Type B pancreatic cell (in vitro differentiated cells): ENCODE data around the gene CNTNAP2. TPM values are rescaled to one million over a fixed set of nuclear protein-coding genes. Genes with fewer than 3 reads are reported as not detected.

Experiments
- DNase-seq: peaks from one replicate; pipeline ENCODE4 v3.0.0; 2021; ENCODE audit warnings: mixed read lengths; ENCODE audit not compliant: unreplicated experiment; ENCODE audit errors: extremely low spot score
- H3K27ac Mint-ChIP-seq: 2 replicates; pipeline ENCODE4 v1.8.0; 2021; ENCODE audit warnings: mild to moderate bottlenecking, mixed read lengths
- H3K27me3 Mint-ChIP-seq: 2 replicates; pipeline ENCODE4 v1.8.0; 2021; ENCODE audit warnings: mixed read lengths
- H3K36me3 Mint-ChIP-seq: 2 replicates; pipeline ENCODE4 v1.8.0; 2021; ENCODE audit warnings: mixed read lengths
- H3K4me1 Mint-ChIP-seq: one replicate; pipeline ENCODE4 v1.8.0; 2021; ENCODE audit warnings: mixed read lengths; ENCODE audit not compliant: unreplicated experiment
- H3K4me3 Mint-ChIP-seq: 2 replicates; pipeline ENCODE4 v1.8.0; 2021; ENCODE audit warnings: mild to moderate bottlenecking, mixed read lengths
- H3K9me3 Mint-ChIP-seq: 2 replicates; pipeline ENCODE4 v1.8.0; 2021; ENCODE audit warnings: mixed read lengths
- total RNA-seq: library from RNA; stranded (reverse); gene quantifications from 2 replicates; pipeline ENCODE4 v1.2.1, GENCODE V29; 2021; ENCODE audit warnings: low replicate concordance
- TF ChIP-seq, protein P1 (sequence below): fragments of 200-600 bp; sonication (generic); conservative IDR thresholded peaks from 2 replicates; pipeline ENCODE4 v1.5.0; 2021; ENCODE audit warnings: antibody characterized with exemption, mild to moderate bottlenecking

CNTNAP2 gene
- total RNA-seq, 1 donor from 2014 or later: 26.8 TPM

DNA sequence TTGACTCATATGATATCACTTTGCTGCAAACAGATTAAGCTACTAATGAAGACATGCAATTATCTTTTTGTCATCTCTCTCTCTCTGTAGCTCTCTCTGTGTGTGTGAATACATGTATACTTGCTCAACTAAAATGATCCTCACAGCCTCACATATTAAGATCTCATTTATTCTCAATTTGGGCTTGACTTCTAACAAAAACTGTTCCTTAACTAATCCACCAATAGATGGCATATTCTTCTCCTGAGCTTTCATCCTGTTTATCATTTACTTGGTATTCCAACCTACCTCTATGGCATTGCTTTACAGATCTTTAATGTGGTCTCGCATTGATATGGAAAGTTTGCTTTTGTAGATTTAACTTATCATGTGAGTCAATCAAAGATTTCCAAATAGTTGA, 540.4 kb downstream of the CNTNAP2 start:
- TF ChIP-seq, protein P1, sequence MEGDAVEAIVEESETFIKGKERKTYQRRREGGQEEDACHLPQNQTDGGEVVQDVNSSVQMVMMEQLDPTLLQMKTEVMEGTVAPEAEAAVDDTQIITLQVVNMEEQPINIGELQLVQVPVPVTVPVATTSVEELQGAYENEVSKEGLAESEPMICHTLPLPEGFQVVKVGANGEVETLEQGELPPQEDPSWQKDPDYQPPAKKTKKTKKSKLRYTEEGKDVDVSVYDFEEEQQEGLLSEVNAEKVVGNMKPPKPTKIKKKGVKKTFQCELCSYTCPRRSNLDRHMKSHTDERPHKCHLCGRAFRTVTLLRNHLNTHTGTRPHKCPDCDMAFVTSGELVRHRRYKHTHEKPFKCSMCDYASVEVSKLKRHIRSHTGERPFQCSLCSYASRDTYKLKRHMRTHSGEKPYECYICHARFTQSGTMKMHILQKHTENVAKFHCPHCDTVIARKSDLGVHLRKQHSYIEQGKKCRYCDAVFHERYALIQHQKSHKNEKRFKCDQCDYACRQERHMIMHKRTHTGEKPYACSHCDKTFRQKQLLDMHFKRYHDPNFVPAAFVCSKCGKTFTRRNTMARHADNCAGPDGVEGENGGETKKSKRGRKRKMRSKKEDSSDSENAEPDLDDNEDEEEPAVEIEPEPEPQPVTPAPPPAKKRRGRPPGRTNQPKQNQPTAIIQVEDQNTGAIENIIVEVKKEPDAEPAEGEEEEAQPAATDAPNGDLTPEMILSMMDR: no peak
- no peak overlapping the region for H3K27ac Mint-ChIP-seq

DNA sequence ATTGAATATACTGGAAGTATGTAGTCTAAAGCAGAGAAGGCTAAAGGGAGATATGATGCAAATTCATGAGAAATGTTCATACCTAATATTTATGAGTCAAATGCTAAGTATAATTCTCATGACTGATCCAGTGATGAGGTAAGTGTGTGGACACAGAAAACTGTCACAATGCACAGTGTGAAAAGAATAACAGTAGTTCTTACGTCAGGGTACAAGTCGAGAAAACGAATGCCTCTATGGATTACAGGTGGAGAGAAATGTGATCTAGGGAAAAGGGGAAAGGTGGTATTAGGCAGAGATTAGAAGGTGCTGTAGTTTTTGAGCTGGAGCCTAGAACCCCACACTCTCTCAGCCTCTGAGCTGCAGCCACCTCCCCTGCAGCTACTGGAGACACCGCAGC, 542.0 kb downstream of the CNTNAP2 start:
- H3K27ac Mint-ChIP-seq: no peak overlapping the region
- DNase-seq: no peak
- H3K27me3 Mint-ChIP-seq: peaks cover 25% of the 10 kb centered on the region
- H3K4me3 Mint-ChIP-seq: no peak overlapping the region
- TF ChIP-seq, protein P1: no peak
- H3K4me1 Mint-ChIP-seq: peaks cover 26% of the 10 kb centered on the region
- H3K36me3 Mint-ChIP-seq: no peaks in the 10 kb centered on the region
- no peaks in the 10 kb centered on the region for H3K9me3 Mint-ChIP-seq

More for the DNA sequence above, 540.4 kb downstream of the CNTNAP2 start:
- Mint-ChIP-seq H3K27me3 (peaks cover 32% of the 10 kb centered on the region), H3K4me1 (peaks cover 33% of the 10 kb centered on the region), H3K36me3 (no peaks in the 10 kb centered on the region), H3K4me3 (no peak overlapping the region), H3K9me3 (no peaks in the 10 kb centered on the region)
- no peak for DNase-seq

DNA sequence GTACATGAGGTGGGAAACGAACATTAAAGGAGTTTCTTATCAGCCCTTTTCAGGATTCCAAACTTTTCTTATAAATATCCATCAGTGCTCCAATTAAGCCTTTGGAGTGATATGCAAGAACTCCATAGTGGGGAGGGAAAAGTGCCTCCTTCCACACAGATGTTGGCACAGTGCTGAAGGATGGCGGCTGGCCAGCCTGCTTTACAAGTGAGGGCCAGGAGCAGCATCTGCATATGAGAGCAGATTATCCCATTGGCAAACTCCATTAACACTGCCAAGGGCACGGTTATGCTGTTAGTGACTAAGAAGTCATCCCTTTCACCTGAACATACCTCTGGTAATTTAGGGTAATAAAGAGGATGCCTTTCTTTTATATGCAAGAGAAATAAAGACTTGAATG, 543.1 kb downstream of the CNTNAP2 start:
- Mint-ChIP-seq H3K4me3 (no peak overlapping the region), H3K36me3 (no peaks in the 10 kb centered on the region), H3K9me3 (no peaks in the 10 kb centered on the region), H3K4me1 (peaks cover 20% of the 10 kb centered on the region), H3K27me3 (peaks cover 20% of the 10 kb centered on the region), H3K27ac (no peak overlapping the region)
- no peak for DNase-seq
- TF ChIP-seq, protein P1: no peak

DNA sequence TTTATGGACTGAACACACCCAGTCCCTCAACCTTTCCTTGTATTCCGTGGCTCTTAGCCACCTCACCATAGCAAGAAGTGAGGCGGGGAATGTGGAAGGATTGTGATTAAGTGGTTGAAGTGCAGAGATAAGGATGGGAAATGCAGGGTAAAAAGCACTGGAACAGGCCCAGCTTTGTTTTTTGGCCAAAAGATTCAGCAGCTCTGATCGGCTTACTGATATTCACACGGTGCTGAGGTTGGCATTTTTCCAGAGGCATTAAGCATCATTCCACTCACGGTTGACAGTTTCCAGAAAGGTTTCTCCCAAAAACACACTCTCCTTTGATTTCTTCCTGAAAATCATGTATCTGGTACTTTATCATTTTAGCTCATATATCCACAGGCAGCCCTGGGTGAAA, 544.2 kb downstream of the CNTNAP2 start:
- Mint-ChIP-seq H3K9me3 (no peaks in the 10 kb centered on the region), H3K4me1 (peaks cover 15% of the 10 kb centered on the region), H3K4me3 (no peak overlapping the region), H3K27me3 (peaks cover 20% of the 10 kb centered on the region), H3K36me3 (no peaks in the 10 kb centered on the region), H3K27ac (no peak overlapping the region)
- no peak for DNase-seq
- TF ChIP-seq, protein P1: no peak

DNA sequence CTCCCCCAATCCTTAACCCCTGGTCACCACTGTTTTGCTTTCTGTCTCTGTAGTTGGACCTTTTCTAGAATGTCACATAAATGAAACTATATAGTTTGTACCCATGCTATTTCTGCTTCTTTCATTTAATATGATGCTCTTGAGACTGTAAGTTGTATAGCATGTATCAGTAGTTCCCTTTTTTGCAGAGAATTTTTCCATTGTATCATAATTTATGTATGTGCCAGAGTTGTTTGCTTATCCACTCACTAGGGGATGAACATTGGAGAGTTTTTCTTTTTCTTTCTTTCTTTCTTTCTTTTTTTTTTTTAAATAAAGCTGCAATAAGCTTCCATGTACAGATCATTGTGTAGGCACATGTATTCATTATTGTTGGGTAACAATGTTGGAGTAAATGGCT, 544.8 kb downstream of the CNTNAP2 start:
- no peak overlapping the region for H3K4me3 Mint-ChIP-seq
- H3K36me3 Mint-ChIP-seq: no peaks in the 10 kb centered on the region
- H3K4me1 Mint-ChIP-seq: peaks cover 9% of the 10 kb centered on the region
- TF ChIP-seq, protein P1: no peak
- no peak for DNase-seq
- H3K27me3 Mint-ChIP-seq: peaks cover 20% of the 10 kb centered on the region
- H3K27ac Mint-ChIP-seq: no peak overlapping the region
- peaks cover 6% of the 10 kb centered on the region for H3K9me3 Mint-ChIP-seq

DNA sequence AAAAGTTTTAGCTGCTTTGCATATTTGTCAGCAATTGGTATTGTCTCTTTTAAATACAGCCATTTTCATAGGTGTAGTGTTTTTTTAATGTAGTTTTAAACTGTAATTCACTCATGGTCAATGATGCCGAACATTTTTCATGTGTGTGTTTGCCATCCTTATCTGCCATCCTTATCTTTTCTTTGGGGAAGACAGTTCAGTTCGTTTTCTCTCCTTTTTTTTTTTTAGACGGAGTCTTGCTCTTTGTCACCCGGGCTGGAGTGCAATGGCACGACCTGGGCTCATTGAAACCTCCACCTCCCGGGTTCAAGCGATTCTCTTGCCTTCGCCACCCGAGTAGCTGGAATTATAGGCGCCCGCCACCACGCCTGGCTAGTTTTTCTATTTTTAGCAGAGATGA, 545.3 kb downstream of the CNTNAP2 start:
- Mint-ChIP-seq H3K27me3 (peaks cover 19% of the 10 kb centered on the region), H3K4me3 (no peak overlapping the region), H3K27ac (no peak overlapping the region), H3K36me3 (no peaks in the 10 kb centered on the region), H3K4me1 (peaks cover 8% of the 10 kb centered on the region), H3K9me3 (peaks cover 10% of the 10 kb centered on the region)
- TF ChIP-seq, protein P1: no peak
- no peak for DNase-seq
